ENCODE measurements around the gene TAF4.
"Not testable (repeated sequence)": the region's sequence is repeated elsewhere in the genome, so short reads cannot be mapped to it uniquely, and the experiment has no call there.

TAF4 gene

DNA sequence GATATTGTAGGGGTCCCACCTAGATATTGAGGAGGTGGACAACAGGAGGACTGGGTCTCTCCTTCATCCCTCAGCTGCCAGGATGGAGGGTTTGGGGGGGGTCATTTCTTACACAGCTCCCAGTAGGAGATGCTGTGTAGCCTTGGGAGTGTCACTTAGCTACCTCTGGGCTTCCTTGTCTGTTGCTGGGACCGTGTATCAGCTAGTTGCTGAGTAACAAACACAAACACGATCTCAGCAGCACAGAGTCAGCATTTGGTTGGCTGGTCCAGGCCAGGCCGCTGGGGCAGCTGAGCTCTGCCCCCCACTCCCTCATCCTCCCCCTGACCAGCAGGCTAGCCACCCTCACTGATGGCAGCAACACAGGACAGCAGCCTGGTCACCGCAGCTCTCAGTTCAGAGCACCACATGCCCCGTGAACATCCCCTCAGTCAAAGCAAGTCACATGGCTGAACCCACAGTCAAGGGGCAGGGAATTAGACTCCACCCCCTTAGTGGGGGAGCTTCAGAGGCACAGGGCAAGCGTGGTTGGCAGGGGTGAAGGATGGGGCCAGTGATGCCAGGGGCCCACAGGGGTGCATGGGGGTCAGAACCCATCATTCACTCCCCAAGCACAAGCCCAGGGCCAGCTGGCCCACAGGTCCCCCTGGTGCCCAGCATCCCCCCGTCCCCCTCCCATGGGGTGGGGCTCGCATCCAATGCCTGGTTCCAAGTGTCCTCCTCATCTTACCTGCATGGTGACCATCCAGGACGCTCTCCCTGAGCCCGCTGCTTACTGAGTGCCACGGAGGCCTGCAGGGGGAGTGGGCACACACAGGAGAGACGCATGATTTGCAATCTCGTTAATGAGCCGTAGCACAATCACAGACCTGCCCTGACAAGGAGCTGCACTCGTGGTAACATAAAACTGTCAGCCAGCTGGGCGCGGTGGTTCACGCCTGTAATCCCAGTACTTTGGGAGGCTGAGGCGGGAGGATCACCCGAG lies 112.4 kb downstream of the TAF4 start:
- no peak overlapping the region for H3K27ac ChIP-seq
- no peak for DNase-seq (ENCODE audit: low read depth, low spot score)

DNA sequence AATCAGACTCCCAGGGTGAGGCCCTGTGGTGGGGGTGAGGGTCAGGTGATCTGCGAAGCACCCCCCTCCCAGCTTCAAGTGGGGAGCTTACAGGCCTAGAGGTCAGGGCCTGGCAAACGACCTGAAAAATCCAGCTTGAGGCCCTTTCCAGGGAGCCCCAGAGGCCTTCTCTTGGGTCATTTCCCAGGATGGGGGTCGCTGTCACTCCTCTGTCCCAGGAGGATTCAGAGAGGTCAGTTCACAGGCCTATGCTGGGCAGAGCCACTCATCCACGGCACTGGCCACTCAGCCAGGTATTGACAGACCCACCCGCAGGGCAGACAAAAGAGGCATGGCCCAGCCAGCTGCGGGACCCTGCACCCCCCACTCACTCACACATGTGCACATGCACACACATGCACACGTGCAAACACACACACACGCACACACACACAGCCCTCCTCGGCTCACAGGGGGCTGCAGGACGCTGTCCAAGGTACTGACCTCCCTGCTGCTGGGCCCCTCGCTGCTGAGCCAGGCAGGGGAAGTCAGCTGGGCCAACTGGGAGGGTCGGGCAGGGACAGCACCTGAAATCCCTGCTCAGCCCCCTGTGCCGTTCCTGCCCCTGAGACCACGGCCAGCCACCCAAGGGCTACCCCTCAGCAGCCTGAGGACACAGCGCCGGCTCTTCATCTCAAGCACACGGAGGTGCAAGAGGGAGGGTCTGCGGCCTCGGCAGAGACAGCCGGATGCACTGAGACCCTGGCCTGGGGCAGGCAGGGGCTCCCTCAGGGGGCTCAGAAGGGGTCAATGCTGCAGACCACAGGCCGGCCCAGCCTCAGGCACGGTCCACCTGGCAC lies 113.8 kb downstream of the TAF4 start:
- no peak for DNase-seq (ENCODE audit: low read depth, low spot score)
- H3K27ac ChIP-seq: no peak overlapping the region

DNA sequence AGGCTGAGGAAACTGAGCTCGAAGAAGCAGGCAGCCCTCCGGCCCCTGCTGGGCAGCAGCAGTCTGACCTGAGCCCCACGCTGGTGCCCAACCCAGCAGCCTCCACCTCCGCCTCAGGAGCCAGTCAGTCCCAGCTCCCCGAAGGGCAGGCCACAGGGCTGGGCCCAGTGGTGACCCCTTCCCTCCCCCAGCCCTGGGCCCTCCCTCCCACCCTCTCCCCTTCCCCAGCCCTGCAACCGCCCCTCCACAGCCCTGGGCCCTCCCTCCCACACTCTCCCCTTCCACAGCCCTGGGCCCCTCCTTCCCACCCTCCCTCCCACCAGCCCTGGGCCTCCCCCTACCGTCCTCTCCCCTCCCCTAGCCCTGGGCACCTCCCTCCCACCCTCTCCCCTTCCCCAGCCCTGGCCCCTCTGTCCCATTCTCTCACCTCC lies 115.0 kb downstream of the TAF4 start:
- no peak overlapping the region for H3K27ac ChIP-seq
- DNase-seq (ENCODE audit: low read depth, low spot score): no peak

DNA sequence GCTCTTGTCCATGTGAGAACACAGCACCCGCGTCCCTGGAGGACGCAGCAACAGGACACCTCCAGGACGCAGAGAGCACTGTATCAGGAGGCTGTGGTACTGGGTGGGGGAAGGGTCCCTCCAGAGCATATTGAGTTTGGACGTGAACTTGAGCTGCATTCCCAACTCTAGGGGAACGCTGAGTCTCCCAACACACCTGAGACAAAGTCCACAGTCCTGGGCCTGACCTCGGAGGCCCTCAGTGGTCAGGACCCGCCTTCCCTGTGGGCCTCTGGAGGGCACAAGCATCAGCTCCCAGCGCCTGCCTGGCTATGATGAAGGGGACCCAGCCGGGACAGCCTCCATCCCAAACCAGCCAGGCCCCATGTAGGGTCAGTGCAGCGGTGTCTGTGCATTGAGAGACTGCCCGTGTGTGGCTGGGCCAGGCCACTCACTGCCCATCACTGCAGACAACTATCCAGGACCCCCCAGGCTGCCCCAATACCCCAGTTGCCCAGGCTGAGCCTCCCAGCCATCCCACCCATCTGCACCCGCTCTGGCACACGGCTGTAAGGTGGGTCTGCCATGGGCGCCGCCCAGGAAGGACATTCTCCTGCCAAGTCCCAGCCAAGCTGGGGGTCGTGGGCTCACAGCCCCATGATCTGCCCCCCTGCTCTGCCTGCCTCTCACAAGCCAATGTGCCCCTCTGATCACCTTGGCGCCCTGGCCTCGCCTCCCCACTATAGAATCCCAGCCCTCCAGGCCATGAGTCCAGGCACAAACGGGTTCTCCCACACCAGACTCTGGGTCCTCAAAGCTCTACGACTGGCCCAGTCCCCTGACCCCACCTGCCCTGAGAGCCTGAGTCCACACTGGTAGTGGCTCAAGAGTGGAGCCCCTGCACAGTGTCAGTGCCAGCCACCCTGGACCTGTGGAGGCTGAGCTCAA lies 115.7 kb downstream of the TAF4 start:
- DNase-seq (ENCODE audit: low read depth, low spot score): no peak

DNA sequence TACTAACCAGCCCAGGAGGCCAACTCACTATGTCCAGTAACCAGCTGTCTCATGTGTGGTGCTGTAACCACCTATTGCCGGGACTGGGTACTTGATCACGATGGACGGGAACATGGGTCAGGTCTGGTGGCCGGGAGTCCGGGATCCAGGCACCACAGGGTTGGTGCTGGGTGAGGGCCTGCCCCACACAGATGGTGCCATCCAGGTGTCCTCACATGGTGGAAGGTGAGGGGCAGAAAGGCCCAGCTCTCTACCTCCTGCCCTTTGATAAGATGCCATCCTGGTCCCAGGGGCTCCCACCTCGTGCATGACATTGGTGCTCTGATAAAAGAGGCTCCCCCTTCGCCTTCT lies 116.3 kb downstream of the TAF4 start:
- no peak overlapping the region for H3K27ac ChIP-seq
- DNase-seq (ENCODE audit: low read depth, low spot score): no peak

More for the DNA sequence above, 115.7 kb downstream of the TAF4 start:
- H3K27ac ChIP-seq: no peak overlapping the region

DNA sequence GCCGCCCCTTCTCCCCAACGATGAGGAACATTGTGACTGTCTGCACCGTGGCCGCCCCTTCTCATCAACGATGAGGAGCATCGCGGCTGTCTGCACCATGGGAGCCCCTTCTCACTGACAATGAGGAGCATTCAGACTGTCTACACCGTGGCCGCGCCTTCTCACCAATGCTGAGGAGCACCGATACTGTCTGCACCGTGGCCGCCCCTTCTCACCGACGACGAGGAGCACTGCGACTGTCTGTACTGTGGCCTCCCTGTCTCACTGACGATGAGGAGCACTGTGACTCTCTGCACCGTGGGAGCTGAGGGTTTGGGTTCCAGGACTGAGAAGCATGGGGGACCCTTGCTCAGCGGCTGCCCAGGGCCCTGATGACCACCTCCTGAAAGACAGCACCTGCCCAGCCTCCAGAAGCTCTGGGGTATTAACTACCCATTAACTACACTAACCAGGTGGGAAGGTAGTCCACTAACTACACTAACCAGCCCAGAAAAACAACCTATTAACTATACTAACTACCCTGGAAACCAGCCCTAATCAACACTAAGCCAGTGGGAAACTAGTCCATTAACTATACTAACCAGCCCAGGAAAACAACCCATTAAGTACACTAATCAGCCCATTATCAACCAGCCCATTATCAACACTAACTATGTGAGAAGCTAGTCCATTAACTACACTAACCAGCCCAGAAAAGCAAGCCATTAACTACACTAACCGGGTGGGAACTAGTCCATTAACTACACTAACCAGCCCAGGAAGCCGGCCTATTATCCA lies 116.9 kb downstream of the TAF4 start:
- DNase-seq (ENCODE audit: low read depth, low spot score): no peak
- H3K27ac ChIP-seq: no peak overlapping the region

DNA sequence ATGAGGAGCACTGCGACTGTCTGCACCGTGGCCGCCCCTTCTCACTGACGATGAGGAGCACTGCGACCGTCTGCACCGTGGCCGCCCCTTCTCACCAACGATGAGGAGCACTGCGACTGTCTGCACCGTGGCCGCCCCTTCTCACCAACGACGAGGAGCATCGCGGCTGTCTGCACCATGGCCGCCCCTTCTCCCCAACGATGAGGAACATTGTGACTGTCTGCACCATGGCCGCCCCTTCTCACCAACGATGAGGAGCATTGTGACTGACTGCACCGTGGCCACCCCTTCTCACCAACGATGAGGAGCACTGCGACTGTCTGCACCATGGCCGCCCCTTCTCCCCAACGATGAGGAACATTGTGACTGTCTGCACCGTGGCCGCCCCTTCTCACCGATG lies 117.6 kb downstream of the TAF4 start:
- DNase-seq (ENCODE audit: low read depth, low spot score); H3K27ac ChIP-seq: not testable (repeated sequence)

DNA sequence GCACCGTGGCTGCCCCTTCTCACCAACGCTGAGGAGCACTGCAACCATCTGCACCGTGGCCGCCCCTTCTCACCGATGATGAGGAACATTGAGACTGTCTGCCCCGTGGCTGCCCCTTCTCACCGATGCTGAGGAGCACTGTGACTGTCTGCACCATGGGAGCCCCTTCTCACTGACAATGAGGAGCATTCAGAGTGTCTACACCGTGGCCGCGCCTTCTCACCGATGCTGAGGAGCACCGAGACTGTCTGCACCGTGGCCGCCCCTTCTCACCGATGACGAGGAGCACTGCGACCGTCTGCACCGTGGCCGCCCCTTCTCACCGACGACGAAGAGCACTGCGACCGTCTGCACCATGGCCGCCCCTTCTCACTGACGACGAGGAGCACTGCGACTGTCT lies 120.2 kb downstream of the TAF4 start:
- H3K27ac ChIP-seq; DNase-seq (ENCODE audit: low read depth, low spot score): not testable (repeated sequence)

DNA sequence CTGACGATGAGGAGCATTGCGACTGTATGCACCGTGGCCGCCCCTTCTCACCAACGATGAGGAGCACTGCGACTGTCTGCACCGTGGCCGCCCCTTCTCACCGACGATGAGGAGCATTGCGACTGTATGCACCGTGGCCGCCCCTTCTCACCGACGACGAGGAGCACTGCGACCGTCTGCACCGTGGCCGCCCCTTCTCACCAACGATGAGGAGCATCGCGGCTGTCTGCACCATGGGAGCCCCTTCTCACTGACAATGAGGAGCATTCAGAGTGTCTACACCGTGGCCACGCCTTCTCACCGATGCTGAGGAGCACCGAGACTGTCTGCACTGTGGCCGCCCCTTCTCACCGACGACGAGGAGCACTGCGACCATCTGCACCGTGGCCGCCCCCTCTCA lies 120.7 kb downstream of the TAF4 start:
- not testable (repeated sequence) for DNase-seq (ENCODE audit: low read depth, low spot score); H3K27ac ChIP-seq

DNA sequence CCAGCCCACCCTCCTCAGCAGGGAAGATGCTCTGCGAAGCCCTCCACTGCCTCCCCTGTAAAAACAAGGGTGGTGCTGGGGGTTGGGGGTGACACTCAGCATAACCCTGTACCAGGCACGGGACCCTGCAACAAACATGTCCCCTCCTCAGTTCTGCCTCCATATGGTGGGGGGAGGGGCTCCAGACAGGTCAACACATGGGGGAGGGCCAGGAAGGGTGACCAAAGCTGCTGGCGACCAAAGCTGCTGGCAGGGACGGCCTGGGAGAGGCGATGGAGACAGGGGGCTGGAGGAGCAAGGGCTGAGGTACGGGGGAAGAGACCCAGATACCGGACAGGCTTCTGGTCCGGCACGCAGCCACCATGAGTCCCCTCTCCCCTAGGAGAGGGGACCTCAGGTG lies 123.2 kb downstream of the TAF4 start:
- DNase-seq (ENCODE audit: low read depth, low spot score): no peak
- H3K27ac ChIP-seq: no peak overlapping the region

DNA sequence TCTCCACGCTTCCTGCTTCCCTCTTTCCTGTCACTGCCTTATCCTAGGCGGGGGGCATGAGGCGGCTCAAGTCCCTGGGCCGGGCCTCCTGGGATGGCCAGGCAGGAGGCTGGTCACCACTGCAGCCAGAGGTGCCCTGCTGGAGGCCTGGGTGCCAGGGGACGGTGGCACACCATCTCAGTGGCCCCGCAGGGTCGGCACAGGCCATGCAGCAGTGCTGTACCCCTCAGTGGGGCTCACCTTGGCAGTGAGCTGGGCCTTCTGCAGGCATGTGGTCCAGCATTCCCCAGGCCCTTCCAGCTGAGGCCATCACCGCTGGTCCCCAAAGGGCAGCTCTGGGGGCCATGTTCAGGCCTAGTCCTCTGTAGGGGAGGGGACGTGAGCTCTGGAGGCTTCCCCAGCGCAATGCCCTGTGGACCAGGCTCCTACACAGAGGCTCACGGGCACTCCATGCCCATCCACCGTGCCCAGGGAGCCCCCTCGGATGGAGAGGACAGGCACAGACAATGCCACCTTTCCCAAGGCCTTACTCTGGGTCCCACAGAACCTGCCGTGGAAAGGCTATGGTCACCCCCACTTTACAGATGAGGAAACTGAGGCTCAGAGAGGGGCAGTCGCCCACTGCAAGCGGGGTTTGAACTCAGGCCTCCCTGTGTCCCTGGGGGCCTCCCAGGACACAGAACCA lies 123.8 kb downstream of the TAF4 start:
- no peak overlapping the region for H3K27ac ChIP-seq
- no peak for DNase-seq (ENCODE audit: low read depth, low spot score)

DNA sequence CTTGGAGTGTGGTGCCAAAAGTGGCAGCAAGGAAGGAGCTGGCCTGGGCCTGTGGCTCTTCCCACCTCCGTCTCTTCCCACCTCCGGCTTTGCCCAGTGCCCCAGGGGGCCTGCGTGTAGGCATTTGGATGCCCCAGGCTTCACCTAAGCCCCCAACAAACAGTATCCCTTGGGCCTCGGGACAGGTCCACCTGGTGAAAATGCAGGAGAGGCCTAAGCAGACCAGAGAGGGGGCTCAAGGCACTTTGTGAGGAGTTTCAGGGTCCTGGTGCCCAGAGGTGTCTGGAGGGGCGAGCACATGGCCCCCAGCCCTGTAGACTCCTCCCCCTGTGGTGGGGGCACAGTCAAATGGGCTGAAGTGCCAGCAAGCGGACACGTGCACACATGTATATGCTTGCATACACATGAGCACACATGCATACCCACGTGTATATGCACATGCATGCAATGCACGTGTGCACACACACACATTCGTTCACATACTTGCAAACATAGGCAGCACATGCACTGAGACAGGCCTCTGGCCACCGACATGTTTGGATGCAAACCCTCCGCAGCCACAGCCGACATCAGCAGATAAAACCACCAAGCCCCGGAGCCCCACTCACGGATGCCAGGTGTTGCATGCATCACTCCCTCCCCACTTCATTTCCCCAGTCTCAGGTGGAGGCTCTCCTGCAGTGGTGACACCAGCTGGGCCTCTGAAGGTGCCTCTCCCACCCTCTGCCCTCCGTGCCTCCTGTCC lies 124.5 kb downstream of the TAF4 start:
- H3K27ac ChIP-seq: no peak overlapping the region
- no peak for DNase-seq (ENCODE audit: low read depth, low spot score)

DNA sequence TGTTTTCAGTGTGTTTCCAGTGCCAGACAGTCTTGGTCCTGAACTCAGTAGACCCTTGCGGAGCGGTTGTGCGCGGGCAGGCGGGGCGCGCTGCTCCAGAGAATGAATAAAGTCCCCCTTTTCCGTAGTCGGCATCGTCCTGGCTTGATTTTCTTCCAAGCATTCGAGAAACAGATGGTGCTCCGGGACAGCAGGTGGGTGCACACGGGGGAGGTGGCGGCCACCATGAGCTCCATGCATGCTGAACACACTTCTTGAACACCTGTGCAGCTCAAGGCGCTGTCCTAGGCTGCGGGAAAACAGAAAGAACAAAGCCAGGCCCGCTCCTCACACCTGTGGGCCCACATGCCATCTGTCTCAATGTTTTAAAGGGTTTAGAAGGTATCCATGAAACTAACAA lies 125.2 kb downstream of the TAF4 start:
- no peak overlapping the region for H3K27ac ChIP-seq
- DNase-seq (ENCODE audit: low read depth, low spot score): no peak

DNA sequence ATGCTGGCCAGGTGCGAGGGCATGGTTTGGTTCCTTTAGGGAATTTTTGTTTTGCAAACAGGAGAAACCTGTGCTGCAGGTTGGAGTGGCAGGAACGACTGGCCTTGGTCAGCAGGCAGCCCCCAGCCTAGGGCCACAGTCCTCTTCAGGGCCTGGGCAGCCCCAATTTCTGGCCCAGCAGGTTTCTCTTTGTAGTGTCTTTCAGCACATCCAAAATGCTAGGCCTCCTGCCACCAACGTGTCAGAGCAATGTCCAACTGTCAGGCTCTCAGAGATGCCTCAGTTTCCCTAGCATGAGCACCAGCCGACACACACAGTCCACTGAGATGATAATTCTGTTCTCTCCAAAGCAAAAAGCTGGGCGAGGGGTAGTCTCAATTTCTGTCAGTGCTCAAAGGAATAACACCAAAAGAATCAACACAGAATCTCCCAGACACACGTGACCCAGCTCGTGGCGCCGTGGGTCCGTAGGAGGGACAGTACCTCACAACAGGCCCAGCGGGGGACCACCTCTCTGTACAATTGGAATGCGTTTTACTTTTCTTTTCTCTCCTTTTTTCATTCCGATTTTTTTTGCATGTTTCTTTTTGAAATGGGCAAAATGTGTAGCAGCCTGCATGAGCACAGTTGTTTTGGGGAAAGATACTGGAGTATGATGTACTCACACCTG lies 125.9 kb downstream of the TAF4 start:
- H3K27ac ChIP-seq: no peak overlapping the region
- DNase-seq (ENCODE audit: low read depth, low spot score): no peak

DNA sequence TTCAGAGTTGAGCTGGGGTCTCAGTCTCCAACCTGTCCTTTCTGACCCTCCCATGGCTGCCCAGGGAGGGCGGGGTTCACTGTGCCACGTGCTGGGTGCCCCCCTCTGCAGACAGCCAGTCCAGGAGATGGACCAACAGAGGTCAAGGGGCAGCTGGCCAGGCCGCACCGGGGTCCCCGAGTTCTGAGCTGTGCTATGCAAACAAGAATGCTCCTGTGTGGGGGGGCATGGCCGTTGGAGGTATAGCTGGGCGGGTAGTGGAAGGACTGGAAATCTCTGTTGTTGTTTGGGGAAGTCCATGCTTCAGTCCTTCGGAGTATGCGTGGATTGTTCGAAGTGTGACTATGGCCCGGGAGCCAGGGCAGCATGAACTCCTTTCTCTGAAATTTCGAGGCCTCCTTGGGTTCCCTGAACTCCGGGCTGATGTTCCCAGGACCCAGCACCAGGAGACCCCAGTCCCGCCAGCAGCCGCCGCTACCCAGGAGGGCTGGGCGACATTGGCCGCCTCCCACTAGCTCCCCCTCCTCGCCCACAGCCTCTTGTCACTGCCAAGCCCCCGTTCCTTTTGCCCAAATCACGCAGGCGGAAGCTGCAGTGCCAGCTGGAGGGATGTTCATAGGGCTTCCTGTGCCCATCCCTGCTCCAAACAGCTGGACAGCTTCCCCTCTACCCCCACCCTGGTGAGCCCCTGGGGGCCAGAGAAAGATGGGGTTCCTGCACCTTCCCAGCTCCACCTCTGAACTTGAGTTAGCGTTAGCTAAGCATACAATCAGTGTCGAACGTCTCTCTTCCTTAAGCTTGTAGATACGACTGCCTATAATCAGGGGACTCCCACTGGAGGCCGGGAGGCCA lies 126.6 kb downstream of the TAF4 start:
- DNase-seq (ENCODE audit: low read depth, low spot score): no peak
- H3K27ac ChIP-seq: no peak overlapping the region

DNA sequence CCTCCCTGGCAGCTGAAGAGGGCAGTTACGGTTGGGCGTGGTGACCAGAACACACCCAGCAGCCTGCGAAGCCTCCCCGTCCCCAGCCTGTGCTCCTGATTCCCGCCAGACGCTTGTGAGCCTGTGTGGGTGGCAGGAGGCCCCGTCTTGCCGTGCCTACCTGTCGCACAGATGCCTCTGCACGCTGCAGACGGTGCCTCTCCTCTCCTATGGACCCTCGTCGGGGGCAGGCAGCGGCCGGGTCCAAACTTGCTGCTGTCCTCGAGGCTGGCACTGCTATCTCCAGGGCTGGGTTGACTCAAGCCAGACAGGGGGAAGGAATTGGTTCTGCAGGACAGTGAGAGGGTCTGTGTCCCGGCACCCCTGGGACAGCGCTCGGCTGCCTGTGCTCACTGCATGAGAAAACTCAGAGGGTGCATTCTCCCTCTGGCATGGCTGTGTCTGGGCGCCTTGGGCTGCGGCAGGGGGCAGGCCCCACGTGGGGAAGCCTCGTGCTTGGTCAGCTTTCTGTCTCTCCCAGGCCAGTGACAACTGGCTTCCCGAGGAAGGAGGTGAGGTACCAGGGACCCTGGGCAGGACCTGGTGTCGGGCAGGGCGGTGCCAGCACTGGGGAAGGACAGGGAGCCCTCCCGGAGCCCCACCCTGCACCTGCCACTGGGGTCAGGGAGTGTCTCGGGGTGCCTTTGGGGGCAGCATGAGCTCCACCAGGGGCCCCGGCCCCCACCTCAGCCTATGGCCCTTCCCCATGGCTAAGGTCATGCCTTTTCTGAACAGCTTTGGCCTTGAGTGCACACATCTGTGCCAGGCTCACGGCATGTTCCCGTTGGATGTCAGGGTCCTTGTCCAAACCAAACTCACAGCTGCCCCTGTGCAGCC lies 127.5 kb downstream of the TAF4 start:
- no peak for DNase-seq (ENCODE audit: low read depth, low spot score)
- H3K27ac ChIP-seq: no peak overlapping the region

Measured in epithelial cell of prostate (primary cell).